HG02981 (cell line): ENCODE results near the gene ASCC1.
"Not testable (repeated sequence)": the region's sequence is repeated elsewhere in the genome, so short reads cannot be mapped to it uniquely, and the experiment has no call there.

Source experiments
- ATAC-seq: cut with Tn5 transposase; IDR thresholded peaks from one replicate; pipeline ENCODE4 v1.9.1; 2021; ENCODE audit warnings: mild to moderate bottlenecking, moderate library complexity; ENCODE audit not compliant: unreplicated experiment

The ASCC1 gene

DNA sequence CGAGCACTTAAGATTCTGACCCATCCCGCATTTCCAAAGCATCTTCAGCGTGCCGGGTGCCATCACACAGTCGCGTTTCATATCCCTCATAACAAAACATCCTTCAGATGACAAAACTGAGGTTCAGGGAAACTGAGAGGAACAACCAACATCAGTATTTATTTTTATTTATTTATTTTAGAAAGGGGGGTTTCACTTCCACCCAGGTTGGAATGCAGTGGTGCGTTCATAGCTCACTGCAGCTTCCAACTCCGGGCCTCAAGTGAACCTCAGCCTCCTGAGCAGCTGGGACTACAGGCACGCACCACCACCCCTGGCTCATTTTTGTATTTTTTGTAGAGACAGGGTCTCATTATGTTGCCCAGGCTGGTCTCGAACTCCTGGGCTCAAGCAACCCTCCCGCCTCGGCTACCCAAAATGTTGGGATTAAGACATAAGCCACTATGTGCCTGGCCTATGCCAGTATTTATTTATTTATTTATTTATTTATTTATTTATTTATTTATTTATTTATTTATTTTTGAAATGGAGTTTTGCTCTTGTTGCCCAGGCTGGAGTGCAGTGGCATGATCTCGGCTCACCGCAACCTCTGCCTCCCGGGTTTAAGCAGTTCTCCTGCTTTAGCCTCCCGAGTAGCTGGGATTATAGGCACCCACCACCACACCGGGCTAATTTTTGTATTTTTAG lies 33.2 kb upstream of the ASCC1 start:
- not testable (repeated sequence) for ATAC-seq

DNA sequence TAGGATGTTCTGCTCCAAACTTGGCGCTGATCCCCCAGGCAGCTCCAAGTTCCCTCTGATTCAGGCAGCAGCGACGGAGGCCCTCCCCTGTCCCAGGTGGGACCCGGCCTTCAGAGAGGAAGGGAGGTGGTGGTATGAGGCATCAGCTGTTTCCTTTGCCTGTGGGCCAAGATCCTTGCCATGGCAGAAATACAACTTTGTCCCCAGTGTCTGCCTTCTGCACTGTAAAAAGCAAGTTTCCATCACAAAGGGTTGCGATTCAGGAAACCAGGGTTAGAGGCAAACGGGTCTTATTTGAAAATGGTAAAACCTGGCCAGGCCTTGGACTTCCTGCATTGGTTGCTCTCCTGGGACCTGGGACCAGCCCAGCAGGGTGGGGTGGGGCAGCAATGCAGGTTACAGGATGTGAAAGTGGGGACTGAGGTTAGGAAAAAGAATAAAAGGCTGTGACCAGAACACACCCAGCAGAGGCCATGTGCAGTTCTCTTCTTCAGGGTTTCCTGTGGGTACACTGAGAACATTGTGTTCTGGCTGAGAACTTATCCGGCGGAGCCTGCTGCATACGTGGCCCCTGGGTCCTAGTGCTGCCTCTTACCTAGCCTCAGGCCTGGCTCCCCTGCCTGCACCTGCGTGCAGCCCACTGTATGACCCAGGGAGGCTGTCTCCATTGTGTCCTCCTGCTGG lies 32.5 kb upstream of the ASCC1 start:
- peak; percentile 82 for ATAC-seq

DNA sequence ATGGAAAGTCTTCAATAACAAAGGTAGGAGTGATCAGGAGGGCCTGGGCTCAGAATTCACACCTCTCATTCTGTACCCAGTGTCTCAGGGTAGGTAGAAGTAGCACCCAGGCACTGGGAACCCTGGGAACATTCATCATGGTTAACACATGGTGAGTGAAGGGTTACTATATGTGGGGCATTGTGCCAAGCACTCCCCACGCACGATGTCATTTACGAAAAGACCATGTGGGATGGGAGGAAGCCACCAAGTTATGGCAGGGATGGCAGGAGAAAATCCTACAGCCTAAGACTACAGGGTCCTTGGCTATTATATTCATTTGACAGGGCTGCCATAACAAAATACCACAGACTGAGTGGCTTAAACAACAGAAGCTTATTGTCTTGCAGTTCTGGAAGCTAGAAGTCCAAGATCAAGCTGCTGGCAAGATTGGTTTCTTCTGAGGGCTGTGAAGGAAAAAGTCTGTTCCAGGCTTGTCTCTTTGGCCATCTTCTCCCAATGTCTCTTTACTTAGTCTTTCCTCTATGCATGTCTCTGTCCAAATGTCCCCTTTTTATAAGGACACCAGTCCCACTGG lies 30.0 kb upstream of the ASCC1 start:
- no peak for ATAC-seq

DNA sequence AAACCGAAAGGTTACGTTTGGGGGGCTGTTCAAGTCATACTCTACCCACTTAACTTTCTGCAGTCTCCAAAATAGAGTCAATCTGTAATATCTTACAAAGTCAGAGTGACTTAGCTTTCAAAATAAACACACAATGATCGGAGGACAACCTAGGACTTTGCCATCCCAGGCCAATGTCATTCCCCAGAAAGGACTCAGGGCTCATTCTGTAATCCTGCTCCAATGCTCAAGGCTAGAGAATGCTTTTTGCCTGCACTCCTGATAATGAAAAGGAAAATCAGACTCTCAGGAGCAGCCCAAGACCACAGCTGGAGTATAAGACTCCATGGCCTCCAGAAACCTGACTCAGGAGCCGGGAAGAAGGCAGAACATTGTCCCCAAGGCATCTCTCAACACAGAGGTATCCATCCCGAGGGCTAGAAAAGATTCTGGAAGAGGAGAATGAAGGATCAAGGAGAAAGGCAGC lies 28.5 kb upstream of the ASCC1 start:
- ATAC-seq = no peak

DNA sequence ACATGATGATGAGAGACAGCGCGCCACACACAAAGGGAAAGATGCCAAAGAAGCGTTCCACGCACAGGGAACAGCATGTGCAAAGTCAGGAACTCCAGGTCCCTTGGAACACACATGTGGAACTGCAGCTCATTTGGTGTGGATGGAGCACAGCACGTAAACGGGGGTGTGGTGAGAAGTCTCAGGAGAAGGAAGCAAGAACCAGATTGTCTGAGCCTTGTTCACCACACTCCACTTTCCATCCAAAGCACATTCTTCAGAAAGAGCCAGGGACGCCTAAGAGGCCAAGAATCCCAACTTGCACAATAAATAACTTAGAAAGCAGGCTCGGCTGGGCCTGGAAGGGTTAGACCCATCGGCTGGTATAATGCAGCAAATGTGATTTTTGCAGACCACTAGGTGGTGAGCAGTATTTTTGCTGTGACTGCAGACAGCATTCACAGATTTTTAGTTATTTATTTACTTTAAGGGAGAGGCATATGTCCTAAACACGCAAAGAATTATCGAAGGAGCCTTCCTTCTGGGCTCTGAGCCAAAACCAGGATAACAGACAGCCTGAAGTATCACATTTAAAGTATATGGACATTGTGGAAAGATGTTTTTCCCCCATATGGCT lies 27.9 kb upstream of the ASCC1 start:
- no peak for ATAC-seq

DNA sequence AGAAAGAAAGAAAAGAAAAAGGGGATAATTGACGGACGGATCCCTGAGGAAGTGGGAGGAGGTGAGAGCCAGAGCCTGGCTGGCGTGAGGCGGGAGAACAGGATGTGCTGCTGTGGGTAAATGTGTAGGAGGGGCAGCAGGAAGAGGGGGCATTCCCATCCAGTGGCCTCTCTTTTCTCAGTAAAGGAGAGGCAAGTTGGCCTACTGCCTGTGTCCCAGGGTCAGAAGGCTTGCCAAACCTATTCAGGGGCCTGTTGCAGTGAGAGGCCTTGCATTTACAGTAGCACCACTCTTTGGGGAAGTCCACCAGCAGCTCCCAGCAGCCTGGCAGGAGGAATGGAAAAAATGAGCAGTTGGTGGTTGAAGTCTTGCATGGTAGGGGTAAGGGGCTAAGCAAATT lies 26.6 kb upstream of the ASCC1 start:
- ATAC-seq = no peak

DNA sequence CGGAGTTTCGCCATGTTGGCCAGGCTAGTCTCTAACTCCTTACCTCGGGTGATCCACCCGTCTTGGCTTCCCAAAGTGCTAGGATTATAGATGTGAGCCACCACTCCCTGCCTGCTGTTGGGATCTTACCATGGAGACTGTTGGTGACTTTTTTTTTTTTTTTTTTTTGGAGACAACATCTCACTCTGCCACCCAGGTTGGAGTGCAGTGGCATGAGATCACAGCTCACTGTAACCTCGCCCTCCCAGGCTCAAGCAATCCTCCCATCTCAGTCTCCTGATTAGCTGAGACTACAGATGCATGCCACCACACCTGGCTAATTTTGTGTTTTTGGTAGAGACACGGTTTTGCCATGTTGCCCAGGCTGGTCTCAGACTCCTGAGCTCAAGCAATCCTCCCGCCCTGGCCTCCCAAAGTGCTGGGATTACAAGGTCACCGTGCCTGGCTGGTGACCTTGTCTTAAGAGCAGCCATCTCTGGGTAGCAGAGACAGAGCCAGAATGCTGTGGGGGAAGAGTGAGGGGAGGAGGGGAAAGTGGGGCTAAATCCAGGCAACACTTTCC lies 25.7 kb upstream of the ASCC1 start:
- no peak for ATAC-seq

DNA sequence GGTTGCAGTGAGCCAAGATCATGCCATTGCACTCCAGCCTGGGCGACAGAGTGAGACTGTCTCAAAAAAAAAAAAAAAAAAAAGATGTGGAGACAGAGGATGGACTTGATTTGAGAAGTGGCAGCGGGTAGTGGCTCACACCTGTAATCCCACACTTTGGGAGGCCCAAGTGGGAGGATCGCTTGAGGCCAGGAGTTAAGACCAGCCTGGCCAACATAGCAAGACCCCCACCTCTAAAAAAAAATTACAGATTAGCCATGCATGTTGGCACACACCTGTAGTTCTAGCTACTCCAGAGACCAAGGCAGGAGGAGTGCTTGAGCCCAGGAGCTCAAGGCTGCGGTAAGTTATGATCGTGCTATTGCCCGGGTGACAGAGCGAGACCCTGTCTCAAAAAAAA lies 24.3 kb upstream of the ASCC1 start:
- ATAC-seq = no peak

DNA sequence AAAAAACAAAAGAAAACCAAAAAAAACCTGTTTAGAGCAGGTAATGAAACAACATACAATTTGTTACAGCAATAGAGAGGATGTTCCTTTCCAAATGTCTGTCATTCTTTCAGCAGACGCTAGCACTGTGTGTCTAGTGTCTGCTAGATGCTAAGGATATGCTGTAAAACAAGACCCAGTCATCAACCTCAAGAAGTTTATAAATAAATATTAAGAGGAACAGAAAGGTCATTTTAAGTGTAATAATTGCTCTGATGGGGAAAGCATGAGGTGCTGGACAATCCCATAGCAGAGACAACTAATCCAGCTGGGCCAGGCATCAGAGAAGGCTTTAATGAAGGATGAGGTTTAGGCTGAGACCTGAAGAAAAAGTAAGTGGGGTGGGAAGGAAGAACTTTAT lies 23.3 kb upstream of the ASCC1 start:
- no peak for ATAC-seq

DNA sequence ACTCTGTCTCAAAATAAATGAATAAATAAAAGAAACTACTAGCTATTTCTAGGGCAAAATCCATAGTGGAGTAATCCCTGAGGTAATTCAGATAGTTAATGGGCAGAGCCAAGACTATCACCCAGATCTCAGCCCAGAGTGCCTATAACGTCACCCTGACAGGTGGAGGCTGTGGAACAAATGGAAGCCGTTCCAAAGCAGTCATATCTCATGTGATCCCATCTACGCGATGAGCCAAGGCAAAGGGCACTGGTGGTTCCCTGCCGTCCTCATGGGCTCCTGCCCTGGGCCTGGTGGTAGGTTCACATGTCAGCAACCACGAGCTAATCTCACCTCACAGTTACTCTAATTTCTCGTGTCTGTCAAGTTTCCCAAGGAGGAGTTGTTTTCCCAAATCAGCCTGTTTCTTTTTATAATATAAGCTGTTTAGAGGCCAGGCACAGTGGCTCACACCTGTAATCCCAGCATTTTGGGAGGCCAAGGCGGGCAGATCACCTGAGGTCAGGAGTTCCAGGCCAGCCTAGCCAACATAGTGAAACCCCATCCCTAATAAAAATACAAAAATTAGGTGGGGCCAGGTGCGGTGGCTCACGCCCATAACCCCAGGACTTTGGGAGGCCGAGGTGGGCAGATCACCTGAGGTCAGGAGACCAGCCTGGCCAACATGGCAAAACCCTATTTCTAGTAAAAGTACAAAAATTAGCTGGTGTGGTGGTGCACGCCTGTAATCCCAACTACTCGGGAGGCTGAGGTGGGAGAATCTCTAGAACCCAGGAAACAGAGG lies 22.5 kb upstream of the ASCC1 start:
- no peak for ATAC-seq

DNA sequence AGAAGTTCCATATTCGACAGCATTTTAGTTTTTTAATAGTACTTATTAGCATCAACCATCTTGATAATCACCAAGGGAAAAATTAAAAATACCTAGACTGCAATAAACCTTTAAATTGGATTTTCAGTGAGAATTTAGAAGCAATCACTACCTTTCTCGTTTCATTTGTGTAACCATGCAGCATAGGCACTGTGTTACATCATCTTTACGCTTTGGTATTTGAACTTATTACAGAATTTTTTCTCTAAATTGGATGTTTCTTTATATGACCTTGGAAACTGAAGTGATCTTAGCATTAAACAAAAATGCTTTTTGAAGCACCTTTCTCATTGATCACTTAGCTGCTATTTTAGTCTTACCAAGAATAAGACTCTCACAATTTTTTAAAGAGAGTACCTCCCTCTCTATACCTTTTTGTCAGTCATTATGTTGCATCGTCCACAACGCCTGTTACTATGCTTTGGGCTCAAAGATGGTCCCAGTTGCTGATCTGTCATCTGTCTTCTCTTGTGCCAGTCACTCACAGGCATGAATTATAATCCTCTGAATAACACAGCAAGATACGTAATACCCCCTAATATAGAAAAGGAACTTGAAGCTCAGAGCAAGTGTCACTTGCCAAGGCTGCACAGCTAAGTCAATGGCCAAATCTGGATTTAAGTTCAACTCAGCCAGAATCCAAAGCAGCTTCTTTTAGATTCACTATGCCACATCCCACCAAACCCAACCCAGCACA lies 19.6 kb upstream of the ASCC1 start:
- ATAC-seq = no peak

DNA sequence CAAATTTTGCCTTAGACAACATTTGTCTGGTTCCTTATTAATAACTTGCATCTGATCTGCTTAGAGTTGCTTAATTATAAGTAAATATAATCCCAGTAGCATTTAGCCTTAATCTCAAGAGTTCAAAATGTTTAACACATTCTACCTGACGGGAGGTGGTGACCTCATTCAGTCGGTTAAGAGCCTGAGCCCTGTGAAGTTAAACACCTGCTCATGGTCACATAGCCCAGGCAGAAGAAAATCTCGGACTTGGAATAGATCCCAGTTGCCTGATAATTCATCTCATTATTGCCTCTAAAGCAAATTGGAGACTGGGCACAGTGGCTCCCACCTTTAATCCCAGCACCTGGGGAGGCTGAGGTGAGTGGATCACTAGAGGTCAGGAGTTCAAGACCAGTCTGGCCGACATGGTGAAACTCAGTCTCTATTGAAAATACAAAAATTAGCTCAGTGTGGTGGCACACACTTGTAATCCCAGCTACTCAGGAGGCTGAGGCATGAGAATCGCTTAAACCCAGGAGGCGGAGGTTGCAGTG lies 18.6 kb upstream of the ASCC1 start:
- ATAC-seq = no peak

DNA sequence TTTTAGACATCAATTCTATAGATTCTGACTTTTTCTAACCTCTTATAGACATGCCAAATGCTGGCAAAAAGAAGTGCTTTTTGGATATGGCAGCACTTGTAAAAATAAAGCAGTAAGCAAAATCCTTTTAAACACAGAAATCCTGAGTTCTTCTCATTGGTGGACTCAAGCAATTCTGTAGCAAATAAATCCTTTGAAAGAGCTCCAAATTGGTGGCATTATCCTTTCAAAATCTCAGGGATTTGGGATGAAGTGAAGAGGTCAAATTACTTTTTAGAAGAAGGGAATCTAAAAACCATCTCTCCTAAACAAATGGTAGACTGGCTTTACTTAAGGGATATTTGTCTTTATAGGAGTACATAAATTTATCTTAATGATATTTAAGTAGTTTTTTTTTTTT lies 17.5 kb upstream of the ASCC1 start:
- no peak for ATAC-seq

DNA sequence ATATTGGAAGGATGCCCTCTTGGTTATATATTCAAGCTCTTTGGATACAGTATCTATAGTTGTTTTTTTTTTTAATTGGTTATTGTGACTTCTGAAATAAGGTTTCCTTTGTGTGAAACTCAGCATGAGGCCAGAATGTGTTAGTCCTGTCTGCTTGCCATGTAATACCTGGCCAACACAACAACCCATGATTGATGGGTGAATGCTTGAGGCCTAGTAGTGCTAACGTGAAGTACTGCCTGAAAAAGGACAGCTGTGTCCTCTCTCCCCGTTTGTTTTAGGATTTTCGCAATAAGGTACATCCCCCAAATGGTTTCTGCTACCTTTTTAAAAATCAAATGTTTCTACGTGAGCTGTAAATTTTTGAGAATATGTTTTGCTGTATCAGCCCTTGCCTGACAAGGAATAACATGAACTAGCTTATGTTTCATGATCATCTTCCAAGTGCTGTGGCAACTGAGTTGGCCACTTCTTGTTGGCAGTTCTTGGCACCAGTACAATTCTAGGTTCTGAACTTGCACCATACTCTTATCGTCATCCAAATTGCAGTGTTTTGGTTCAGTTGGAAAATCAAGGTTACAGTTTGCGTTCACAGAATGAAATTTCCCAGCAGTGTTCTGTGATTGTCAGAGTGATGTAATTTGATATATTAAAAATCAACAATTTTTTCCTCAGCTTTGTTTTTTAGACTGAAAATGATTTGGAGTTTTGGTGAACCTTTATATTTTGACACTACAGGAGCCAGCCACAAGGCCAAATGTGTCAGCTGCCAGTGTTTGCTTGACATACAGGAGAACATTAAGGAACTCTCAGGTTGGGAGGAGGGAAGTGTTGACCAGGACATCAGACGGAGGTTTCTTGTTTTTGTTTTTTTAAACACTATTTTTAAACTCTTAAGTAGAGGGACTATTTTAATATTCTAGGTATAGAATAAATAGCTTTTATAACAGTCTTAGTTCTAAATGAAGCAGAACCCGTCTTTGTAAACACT lies 13.5 kb upstream of the ASCC1 start:
- no peak for ATAC-seq

DNA sequence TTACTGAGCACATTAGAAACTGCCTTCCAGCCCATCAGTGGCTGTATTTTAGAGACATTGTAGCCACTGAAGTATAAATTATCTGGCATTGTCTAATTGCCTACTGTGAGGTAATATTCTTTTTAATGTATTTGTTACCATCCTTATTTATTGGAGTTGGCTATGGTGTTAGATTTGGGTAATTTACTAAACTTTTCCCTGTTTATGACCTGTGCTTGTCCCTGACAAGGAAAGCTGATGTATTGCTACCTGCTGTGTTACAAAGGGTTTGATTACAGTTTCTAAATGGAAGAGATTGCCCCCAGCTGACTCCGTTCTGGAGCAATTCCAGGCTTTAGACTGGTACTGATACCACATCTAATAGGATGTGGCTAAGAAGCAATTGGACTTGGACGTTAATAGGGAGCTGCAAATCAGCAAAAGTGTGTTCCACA lies 12.3 kb upstream of the ASCC1 start:
- no peak for ATAC-seq

DNA sequence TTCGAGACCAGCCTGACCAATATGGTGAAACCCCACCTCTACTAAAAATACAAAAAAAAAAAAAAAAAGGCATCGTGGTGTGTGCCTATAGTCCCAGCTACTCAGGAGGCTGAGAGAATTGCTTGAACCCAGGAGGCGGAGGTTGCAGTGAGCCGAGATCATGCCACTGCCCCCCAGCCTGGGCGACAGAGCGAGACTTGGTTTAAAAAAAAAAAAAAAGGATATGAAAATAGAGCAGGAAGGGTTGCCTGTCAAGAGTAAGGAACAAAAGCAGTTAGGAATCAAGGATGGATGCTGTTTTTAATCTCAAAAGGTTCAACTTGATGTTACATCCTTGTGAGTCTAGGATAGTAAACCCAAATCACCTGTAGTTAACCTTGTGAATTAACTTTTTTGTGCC lies 11.8 kb upstream of the ASCC1 start:
- no peak for ATAC-seq

DNA sequence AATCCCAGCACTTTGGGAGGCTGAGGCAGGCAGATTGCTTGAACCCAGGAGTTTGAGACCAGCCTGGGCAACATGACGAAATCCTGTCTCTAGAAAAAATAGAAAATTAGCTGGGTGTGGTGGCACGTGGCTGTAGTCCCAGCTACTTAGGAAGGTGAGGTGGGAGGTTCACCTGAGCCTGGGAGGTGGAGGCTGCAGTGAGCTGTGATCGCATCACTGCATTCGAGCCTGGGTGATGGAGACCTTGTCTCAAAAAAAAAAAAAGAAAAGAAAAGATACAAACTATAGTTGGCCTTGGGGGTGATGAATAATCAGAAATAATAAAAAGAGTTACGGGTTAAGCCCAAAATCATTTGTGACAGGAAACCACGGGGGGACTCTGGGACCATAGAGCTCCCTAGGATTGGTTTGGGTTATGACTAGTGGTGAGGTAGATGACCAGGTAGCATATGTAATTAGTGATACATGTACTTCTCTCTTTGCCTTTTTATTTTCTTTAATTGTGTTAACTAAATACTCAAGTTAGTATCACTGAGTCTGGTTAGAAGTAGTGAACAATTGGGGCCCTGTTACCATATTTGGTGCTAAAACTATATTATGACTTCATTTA lies 10.4 kb upstream of the ASCC1 start:
- no peak for ATAC-seq

DNA sequence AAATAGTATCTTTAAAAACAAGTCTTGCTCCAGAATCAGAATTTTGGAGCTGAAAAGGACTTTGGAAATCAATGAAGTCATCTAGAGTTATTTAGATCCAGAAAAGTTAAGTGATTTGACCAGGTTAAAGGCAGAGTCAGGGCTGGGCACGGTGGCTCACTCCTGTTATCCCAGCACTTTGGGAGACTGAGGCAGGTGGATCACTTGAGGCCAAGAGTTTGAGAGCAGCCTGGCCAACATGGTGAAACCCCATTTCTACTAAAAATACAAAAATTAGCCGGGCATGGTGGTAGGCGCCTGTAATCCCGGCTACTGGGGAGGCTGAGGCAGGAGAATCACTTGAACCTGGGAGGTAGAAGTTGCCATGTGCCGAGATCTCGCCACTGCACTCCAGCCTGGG lies 8.1 kb upstream of the ASCC1 start:
- not testable (repeated sequence) for ATAC-seq
